ENCODE results near the gene NNT.

Gene NNT

DNA sequence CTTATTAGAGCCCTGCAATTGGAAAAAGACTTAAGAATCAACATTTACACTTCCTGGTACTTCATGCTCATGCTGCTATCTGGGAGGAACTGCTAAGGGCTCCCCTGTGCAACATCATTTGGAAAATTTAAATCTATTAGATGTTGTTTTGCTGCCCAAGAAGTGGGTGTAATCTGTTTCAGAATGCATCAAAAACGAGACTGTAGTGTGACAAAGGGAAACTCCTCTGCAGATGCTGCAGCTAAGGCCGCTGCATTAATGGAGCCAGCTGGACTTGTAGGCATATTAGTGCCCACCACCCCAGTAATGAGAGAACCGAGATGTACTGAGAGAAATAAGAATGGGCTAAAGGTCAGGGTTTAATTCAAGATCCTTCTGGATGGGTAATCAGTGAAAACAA is 35.0 kb upstream of the NNT start:
- TF ChIP-seq CTCF (IDR thresholded peaks at IDR 0.05; ENCODE audit: low read depth, low read length) (no peak), POLR2A (IDR thresholded peaks at IDR 0.05; ENCODE audit: extremely low read depth, insufficient read length) (no peak), MYC (IDR thresholded peaks at IDR 0.05; ENCODE audit: low read depth, low read length) (no peak)
- TF ChIP-seq, protein P1, sequence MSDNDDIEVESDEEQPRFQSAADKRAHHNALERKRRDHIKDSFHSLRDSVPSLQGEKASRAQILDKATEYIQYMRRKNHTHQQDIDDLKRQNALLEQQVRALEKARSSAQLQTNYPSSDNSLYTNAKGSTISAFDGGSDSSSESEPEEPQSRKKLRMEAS (IDR thresholded peaks at IDR 0.05; ENCODE audit: low read depth, low read length): no peak

DNA sequence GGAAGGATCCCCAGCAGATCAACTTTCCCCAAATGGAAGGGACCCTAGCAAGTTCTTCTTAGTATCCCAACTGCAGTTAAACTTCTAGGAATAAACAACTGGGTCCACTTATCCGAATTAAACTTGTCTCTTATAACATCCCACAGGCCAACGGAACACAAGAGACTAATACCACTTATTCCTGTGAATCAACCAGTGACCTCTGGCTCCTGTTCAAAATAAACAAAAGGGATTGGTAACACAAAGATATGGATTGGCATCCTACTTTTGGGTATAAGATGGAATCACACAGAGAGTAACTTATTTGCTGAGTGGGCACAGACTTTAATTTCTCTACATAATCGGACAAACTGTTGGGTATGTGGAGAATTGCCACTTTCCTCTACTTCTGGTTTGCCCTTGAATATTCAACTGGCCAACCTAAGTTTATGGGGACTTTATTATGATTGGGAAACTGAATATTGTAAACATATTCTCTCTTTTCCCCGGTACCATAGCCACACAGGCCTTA is 33.7 kb upstream of the NNT start:
- DNase-seq (ENCODE audit: low read depth): no peak
- no peak for TF ChIP-seq CTCF (IDR thresholded peaks at IDR 0.05; ENCODE audit: low read depth, low read length)
- TF ChIP-seq, protein P1 (IDR thresholded peaks at IDR 0.05; ENCODE audit: low read depth, low read length): no peak
- no peak for TF ChIP-seq MYC (IDR thresholded peaks at IDR 0.05; ENCODE audit: low read depth, low read length)
- TF ChIP-seq POLR2A (IDR thresholded peaks at IDR 0.05; ENCODE audit: extremely low read depth, insufficient read length): no peak
- no peak overlapping the region for H3K4me3 ChIP-seq (ENCODE audit: low read depth, low read length)

More for the DNA sequence above, 35.0 kb upstream of the NNT start:
- H3K4me3 ChIP-seq (ENCODE audit: low read depth, low read length): no peak overlapping the region
- DNase-seq (ENCODE audit: low read depth): no peak

- no peak overlapping the region for H3K4me3 ChIP-seq (ENCODE audit: low read depth, low read length)
- DNase-seq (ENCODE audit: low read depth): no peak
- TF ChIP-seq POLR2A (IDR thresholded peaks at IDR 0.05; ENCODE audit: extremely low read depth, insufficient read length) (no peak), MYC (IDR thresholded peaks at IDR 0.05; ENCODE audit: low read depth, low read length) (no peak), CTCF (IDR thresholded peaks at IDR 0.05; ENCODE audit: low read depth, low read length) (no peak)
- TF ChIP-seq, protein P1 (IDR thresholded peaks at IDR 0.05; ENCODE audit: low read depth, low read length): no peak
These were observed 32.4 kb upstream of the NNT start for GRCh38 chr5:43570450-43571158.

GRCh38 chr5:43571237-43571636 is 31.7 kb upstream of the NNT start:
- DNase-seq (ENCODE audit: low read depth): no peak
- no peak overlapping the region for H3K4me3 ChIP-seq (ENCODE audit: low read depth, low read length)
- TF ChIP-seq CTCF (IDR thresholded peaks at IDR 0.05; ENCODE audit: low read depth, low read length) (no peak), MYC (IDR thresholded peaks at IDR 0.05; ENCODE audit: low read depth, low read length) (no peak), POLR2A (IDR thresholded peaks at IDR 0.05; ENCODE audit: extremely low read depth, insufficient read length) (no peak)
- TF ChIP-seq, protein P1 (IDR thresholded peaks at IDR 0.05; ENCODE audit: low read depth, low read length): no peak

DNA sequence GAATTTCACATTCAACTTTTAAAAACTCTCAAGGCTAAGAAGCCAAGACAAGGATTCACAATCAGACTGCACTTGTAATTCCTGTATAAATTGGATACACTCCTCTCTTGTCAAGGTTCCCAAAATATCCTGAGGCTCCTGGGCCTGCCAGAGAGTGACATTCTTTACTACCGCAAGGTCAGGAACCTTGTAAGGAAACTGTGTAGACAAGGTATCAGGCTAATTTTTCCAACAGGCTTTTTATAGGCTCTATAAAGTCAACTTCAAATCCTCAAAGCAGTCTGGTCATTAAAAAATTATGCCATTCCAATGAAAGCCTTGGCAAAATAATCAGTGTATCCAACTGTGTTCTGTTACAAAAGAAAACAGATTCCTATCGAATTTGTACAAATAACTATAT is 30.6 kb upstream of the NNT start:
- H3K4me3 ChIP-seq (ENCODE audit: low read depth, low read length): no peak overlapping the region
- no peak for DNase-seq (ENCODE audit: low read depth)
- TF ChIP-seq POLR2A (IDR thresholded peaks at IDR 0.05; ENCODE audit: extremely low read depth, insufficient read length) (no peak), MYC (IDR thresholded peaks at IDR 0.05; ENCODE audit: low read depth, low read length) (no peak), CTCF (IDR thresholded peaks at IDR 0.05; ENCODE audit: low read depth, low read length) (no peak)
- TF ChIP-seq, protein P1 (IDR thresholded peaks at IDR 0.05; ENCODE audit: low read depth, low read length): no peak

All from NB4 (cell line).